Hepatocyte (in vitro differentiated cells): ENCODE measurements around the gene WNT5B. TPM values are rescaled to one million over a fixed set of nuclear protein-coding genes. Genes with fewer than 3 reads are reported as not detected.

Experiments
- DNase-seq: peaks from one replicate; pipeline ENCODE4 v3.0.0-alpha.2; 2016; ENCODE audit warnings: low spot score
- H2AFZ ChIP-seq: fragments of 200-600 bp; sonication (generic); 2 replicates; pipeline ENCODE4 v1.6.0; 2016; ENCODE audit warnings: antibody characterized with exemption, mild to moderate bottlenecking
- H3K27ac ChIP-seq: fragments of 200-600 bp; sonication (generic); 2 replicates; pipeline ENCODE4 v1.5.1; 2016; ENCODE audit warnings: mild to moderate bottlenecking
- H3K27me3 ChIP-seq: fragments of 200-600 bp; sonication (generic); 2 replicates; pipeline ENCODE4 v1.6.1; 2016
- H3K36me3 ChIP-seq: fragments of 200-600 bp; sonication (generic); replicated peaks from 2 replicates; pipeline ENCODE4 v1.5.1; 2016; ENCODE audit warnings: low read depth; ENCODE audit not compliant: insufficient read depth
- H3K4me1 ChIP-seq: fragments of 200-600 bp; sonication (generic); 2 replicates; pipeline ENCODE4 v1.5.1; 2016; ENCODE audit warnings: mild to moderate bottlenecking, moderate library complexity; ENCODE audit not compliant: insufficient read depth
- H3K4me2 ChIP-seq: fragments of 200-600 bp; sonication (generic); 2 replicates; pipeline ENCODE4 v1.6.0; 2016
- H3K4me3 ChIP-seq: fragments of 200-600 bp; sonication (generic); 2 replicates; pipeline ENCODE4 v1.5.1; 2016; ENCODE audit warnings: mild to moderate bottlenecking
- H3K79me2 ChIP-seq: fragments of 200-600 bp; sonication (generic); 2 replicates; pipeline ENCODE4 v1.6.0; 2017; ENCODE audit warnings: mild to moderate bottlenecking
- H3K9me2 ChIP-seq: fragments of 200-600 bp; sonication (generic); replicated peaks from 2 replicates; pipeline ENCODE4 v1.6.0; 2017; ENCODE audit warnings: mild to moderate bottlenecking; ENCODE audit not compliant: insufficient read depth
- H3K9me3 ChIP-seq: fragments of 200-600 bp; sonication (generic); 2 replicates; pipeline ENCODE4 v1.5.1; 2016; ENCODE audit warnings: low read depth, mild to moderate bottlenecking
- H4K20me1 ChIP-seq: fragments of 200-600 bp; sonication (generic); 2 replicates; pipeline ENCODE4 v1.6.0; 2016; ENCODE audit warnings: mild to moderate bottlenecking; ENCODE audit not compliant: insufficient read depth, poor library complexity, severe bottlenecking
- EZH2 ChIP-seq: fragments of 200-600 bp; sonication (generic); IDR thresholded peaks from 2 replicates; pipeline ENCODE4 v1.6.1; 2016; ENCODE audit warnings: antibody characterized with exemption, mild to moderate bottlenecking, borderline replicate concordance
- EZH2phosphoT487 ChIP-seq: fragments of 200-600 bp; sonication (generic); IDR thresholded peaks from one replicate; pipeline ENCODE4 v1.6.1; 2018; ENCODE audit warnings: antibody characterized with exemption, mild to moderate bottlenecking, low read depth, moderate library complexity; ENCODE audit not compliant: unreplicated experiment, severe bottlenecking
- WGBS: methylation state at CpG from one replicate; pipeline ENCODE4 v1.1.6; 2016; ENCODE audit warnings: low lambda C conversion rate; ENCODE audit errors: missing lambda C conversion rate; 5-methylcytosine and 5-hydroxymethylcytosine counted together
- polyA plus RNA-seq: library from polyadenylated mRNA; unstranded; fragments of >200 nt; fragmentation: Nextera tagmentation; extraction: Ambion mirVana; gene quantifications from 2 replicates; pipeline ENCODE4 v1.2.1, GENCODE V29; 2016
- total RNA-seq: library from RNA; depleted of rRNA; stranded (reverse); fragments of >200 nt; gene quantifications from 2 replicates; pipeline ENCODE4 v1.2.3, GENCODE V29; 2014
- TF ChIP-seq, protein P1 (sequence below): fragments of 200-600 bp; sonication (generic); IDR thresholded peaks from 2 replicates; pipeline ENCODE4 v1.5.1; 2016; ENCODE audit warnings: antibody characterized with exemption, mild to moderate bottlenecking; ENCODE audit not compliant: poor library complexity

WNT5B gene
- total RNA-seq = 16.6 and 19.9 TPM in 2 replicates
- polyA plus RNA-seq = 35.3 and 46.7 TPM in 2 replicates

DNA sequence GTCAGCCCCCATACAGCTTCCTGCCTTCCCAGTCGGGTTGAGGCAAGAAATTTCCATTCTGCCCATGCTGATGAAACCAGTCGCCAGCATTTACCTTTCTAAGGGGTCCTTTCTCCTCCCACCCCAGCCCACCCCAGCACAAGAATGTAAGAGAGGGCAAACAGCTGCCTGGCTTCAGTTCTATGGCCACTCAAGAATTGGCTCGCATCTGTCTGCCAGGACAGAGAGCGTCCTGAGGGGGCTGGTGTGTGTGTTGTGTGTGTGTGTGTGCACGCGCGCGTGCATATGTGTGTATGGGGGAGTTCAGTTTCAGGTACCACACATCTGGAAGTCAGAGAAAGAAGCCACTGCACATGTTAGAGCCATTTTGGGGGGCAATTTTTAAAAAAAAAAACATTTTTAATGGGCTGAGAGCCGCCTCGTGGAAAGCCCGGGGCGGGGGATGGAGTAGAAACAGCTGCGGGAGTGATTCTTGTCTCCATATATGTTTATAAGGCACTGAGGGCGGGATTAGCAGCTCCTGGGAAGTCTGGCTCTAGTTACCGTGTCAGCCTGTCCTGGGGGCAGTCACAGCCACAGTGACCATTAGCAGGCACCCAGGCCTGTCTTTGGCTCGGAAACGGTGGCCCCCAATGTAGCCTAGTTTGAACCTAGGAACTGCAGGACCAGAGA is at the start of gene WNT5B:
TSS of gene WNT5B (plus strand) at position 566 of the 672 bp plus-strand sequence. CDS start 2,124 bp downstream, outside the sequence.
- Histone ChIP-seq H3K9me2 (no peaks in the 10 kb centered on the region), H3K9me3 (no peaks in the 10 kb centered on the region), H4K20me1 (no peaks in the 10 kb centered on the region), H3K79me2 (no peaks in the 10 kb centered on the region), H3K4me3 (peak within 1 kb of the TSS; percentile 70), H3K36me3 (no peaks in the 10 kb centered on the region), H3K4me2 (peak within 1 kb of the TSS; percentile 98), H2AFZ (peak within 1 kb of the TSS; percentile 26), H3K27ac (no peak within 1 kb of the TSS), H3K27me3 (peaks cover 7% of the 10 kb centered on the region), H3K4me1 (peaks cover 28% of the 10 kb centered on the region)
- TF ChIP-seq, protein P1, sequence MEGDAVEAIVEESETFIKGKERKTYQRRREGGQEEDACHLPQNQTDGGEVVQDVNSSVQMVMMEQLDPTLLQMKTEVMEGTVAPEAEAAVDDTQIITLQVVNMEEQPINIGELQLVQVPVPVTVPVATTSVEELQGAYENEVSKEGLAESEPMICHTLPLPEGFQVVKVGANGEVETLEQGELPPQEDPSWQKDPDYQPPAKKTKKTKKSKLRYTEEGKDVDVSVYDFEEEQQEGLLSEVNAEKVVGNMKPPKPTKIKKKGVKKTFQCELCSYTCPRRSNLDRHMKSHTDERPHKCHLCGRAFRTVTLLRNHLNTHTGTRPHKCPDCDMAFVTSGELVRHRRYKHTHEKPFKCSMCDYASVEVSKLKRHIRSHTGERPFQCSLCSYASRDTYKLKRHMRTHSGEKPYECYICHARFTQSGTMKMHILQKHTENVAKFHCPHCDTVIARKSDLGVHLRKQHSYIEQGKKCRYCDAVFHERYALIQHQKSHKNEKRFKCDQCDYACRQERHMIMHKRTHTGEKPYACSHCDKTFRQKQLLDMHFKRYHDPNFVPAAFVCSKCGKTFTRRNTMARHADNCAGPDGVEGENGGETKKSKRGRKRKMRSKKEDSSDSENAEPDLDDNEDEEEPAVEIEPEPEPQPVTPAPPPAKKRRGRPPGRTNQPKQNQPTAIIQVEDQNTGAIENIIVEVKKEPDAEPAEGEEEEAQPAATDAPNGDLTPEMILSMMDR = no peak
- no peak for TF ChIP-seq EZH2phosphoT487
- TF ChIP-seq EZH2 = no peak
- 27% methylated on average over 17 of the region's 17 CpGs for WGBS
- no peak for DNase-seq

DNA sequence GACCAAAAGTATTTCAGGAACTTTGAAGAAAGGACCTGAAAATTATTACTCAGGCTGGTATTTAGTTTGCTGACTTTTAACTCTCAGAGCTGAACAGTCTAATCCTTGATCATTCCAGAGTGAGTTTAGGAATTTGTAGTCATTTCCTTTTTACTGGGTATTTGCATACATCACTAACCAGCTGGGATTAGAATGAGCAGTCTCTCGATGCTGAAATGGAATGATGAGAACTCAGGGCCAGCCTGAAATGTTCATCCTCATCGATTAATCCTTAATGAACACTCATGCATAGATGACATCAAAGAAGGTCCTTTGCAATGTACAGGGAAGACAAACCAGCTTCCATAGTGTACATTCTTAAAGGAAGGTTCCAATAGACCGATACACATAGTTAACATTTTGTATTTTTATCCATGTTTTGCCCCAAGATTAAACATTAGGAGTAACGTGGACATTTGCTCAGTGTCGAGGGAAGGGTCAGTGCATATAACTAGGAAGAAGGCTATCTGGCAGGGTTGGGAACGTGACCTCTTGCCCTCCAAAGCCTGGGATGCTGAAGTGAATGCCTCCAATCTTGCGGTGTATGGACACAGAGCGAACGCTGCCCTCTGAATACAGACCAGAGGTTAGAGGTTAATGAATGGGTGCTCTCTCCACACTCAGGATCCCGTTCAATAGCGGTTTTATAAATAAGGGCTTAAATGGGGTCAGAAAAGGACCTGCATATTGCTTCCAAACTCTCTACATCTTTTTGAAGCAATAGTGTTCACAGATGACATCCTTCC is 49.2 kb upstream of the WNT5B start:
- no peaks in the 10 kb centered on the region for H3K36me3 ChIP-seq
- WGBS = 84% methylated on average over 11 of the region's 11 CpGs

DNA sequence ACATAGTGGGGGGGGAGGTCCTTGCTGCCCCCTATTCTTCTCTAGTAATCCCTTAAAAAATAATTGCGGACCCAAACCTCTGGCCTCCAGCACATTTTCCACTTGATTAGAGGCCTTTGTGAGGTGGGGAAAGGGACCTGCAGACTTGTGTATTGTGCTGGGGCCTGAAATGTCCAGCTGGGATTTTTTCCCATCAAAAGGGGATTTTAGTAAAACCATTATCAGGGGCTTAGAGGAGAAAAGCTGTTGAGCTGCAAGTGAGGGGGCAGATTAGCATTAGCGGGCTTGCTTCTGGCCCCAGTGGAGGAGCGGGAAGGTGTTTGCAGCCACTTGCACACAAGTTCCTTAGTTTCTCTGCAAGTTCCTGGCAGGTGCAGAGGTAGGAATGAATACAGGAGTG is 48.5 kb upstream of the WNT5B start:
- TF ChIP-seq, protein P1 = no peak
- TF ChIP-seq EZH2phosphoT487 = no peak
- TF ChIP-seq EZH2 = no peak

More for the DNA sequence above, 49.2 kb upstream of the WNT5B start:
- H3K27me3 ChIP-seq = no peaks in the 10 kb centered on the region
- no peaks in the 10 kb centered on the region for H3K9me3 ChIP-seq
- H2AFZ ChIP-seq = no peak overlapping the region
- H3K27ac ChIP-seq = no peak overlapping the region
- H3K4me3 ChIP-seq = no peak overlapping the region
- no peaks in the 10 kb centered on the region for H4K20me1 ChIP-seq
- DNase-seq = no peak
- H3K79me2 ChIP-seq = no peaks in the 10 kb centered on the region
- no peak overlapping the region for H3K4me2 ChIP-seq
- peaks cover 23% of the 10 kb centered on the region for H3K4me1 ChIP-seq
- TF ChIP-seq EZH2 (no peak), EZH2phosphoT487 (no peak)
- TF ChIP-seq, protein P1 = no peak
- no peaks in the 10 kb centered on the region for H3K9me2 ChIP-seq

More for the DNA sequence above, 48.5 kb upstream of the WNT5B start:
- Histone ChIP-seq H3K4me3 (no peak overlapping the region), H3K9me3 (no peaks in the 10 kb centered on the region), H3K27ac (no peak overlapping the region), H3K4me2 (no peak overlapping the region), H3K9me2 (no peaks in the 10 kb centered on the region), H3K27me3 (no peaks in the 10 kb centered on the region), H3K4me1 (peaks cover 18% of the 10 kb centered on the region), H2AFZ (no peak overlapping the region), H3K79me2 (no peaks in the 10 kb centered on the region), H3K36me3 (no peaks in the 10 kb centered on the region), H4K20me1 (no peaks in the 10 kb centered on the region)
- no peak for DNase-seq
- 87% methylated on average over 3 of the region's 3 CpGs for WGBS
